HCT116 (cell line): ENCODE results near the gene MACC1.

Experiments used
- CTCF ChIP-seq, 3 experiments: fragments of 200-600 bp in 1 of 3; sonication (generic) in 1 of 3; IDR thresholded peaks in 2 of 3; conservative IDR thresholded peaks in 1 of 3; 2 replicates each; pipeline ENCODE4 v1.5.1; 2012 to 2017; ENCODE audit warnings: low read depth in 2 of 3, low read length in 2 of 3, antibody characterized with exemption in 1 of 3, borderline replicate concordance in 1 of 3, control low read depth in 1 of 3, mild to moderate bottlenecking in 1 of 3, mixed read lengths in 1 of 3, mixed run types in 1 of 3, moderate library complexity in 1 of 3; ENCODE audit not compliant: insufficient read depth in 1 of 3
- EZH2 ChIP-seq: fragments of 200-600 bp; sonication (generic); IDR thresholded peaks from 2 replicates; pipeline ENCODE4 v1.6.1; 2017; ENCODE audit warnings: antibody characterized with exemption, mixed run types
- POLR2A ChIP-seq: IDR thresholded peaks from 2 replicates; pipeline ENCODE4 v1.7.0; 2011; ENCODE audit warnings: borderline replicate concordance; ENCODE audit not compliant: insufficient read depth, insufficient read length; ENCODE audit errors: extremely low read depth
- SRF ChIP-seq: IDR thresholded peaks from 2 replicates; pipeline ENCODE4 v1.6.1; 2012; ENCODE audit warnings: low read depth
- ZBTB33 ChIP-seq: IDR thresholded peaks from 2 replicates; pipeline ENCODE4 v1.6.1; 2011; ENCODE audit warnings: mild to moderate bottlenecking, low read length, moderate library complexity; ENCODE audit not compliant: insufficient replicate concordance; ENCODE audit errors: extremely low read depth
- ZFX ChIP-seq: fragments of 450-650 bp; IDR thresholded peaks from 2 replicates; pipeline ENCODE4 v1.6.1; 2017

GRCh38 chr7:20132585-20132984 lies 84.6 kb downstream of the MACC1 start:
- TF ChIP-seq CTCF (IDR thresholded peaks at IDR 0.05 in 2 of 3, conservative IDR thresholded peaks at IDR 0.05 in 1 of 3; ENCODE audit: borderline replicate concordance in 1 of 3, insufficient read depth in 1 of 3, low read depth in 2 of 3, low read length in 2 of 3), result no peak
- no peak for TF ChIP-seq ZBTB33
- no peak for TF ChIP-seq SRF
- no peak for TF ChIP-seq ZFX
- no peak for TF ChIP-seq POLR2A
- no peak for TF ChIP-seq EZH2
